ENCODE results near the gene HELLS. TPM values are rescaled to one million over a fixed set of nuclear protein-coding genes. Genes with fewer than 3 reads are reported as not detected.

Gene HELLS
- total RNA-seq, 4 donors from 2014 or later, result 3.1 to 11.8 (median 5.8) TPM

GRCh38 chr10:94607111-94607510, 61.5 kb downstream of the HELLS start:
- Histone ChIP-seq H3K27ac (no peak overlapping the region), H3K27me3 (no peaks in the 10 kb centered on the region), H3K4me3 (no peak overlapping the region), H3K4me1 (no peaks in the 10 kb centered on the region), H3K9me3 (no peaks in the 10 kb centered on the region), H3K36me3 (no peaks in the 10 kb centered on the region)
- no peak for TF ChIP-seq CTCF (IDR thresholded peaks at IDR 0.05)
- no peak for TF ChIP-seq EP300 (IDR thresholded peaks at IDR 0.05)
- TF ChIP-seq POLR2A (IDR thresholded peaks at IDR 0.05), result no peak
- WGBS, 2 donors, result 88 to 92% methylated on average over 1 of the region's 1 CpG
- DNase-seq (ENCODE audit: low spot score in 2 of 2), result no peak

- TF ChIP-seq POLR2A (IDR thresholded peaks at IDR 0.05) (no peak), EP300 (IDR thresholded peaks at IDR 0.05) (no peak), CTCF (IDR thresholded peaks at IDR 0.05) (no peak)
- Histone ChIP-seq H3K27me3 (no peaks in the 10 kb centered on the region), H3K9me3 (no peaks in the 10 kb centered on the region), H3K4me3 (no peak overlapping the region), H3K36me3 (no peaks in the 10 kb centered on the region), H3K27ac (no peak overlapping the region), H3K4me1 (no peaks in the 10 kb centered on the region)
- 68 to 77% methylated on average over 4 of the region's 4 CpGs for WGBS, 2 donors
- no peak for DNase-seq (ENCODE audit: low spot score in 2 of 2)
Measured at GRCh38 chr10:94608559-94608958, 63.0 kb downstream of the HELLS start.

GRCh38 chr10:94614558-94614957, 69.0 kb downstream of the HELLS start:
- Histone ChIP-seq H3K27ac (no peak overlapping the region), H3K9me3 (peaks cover 0 to 4% (median 0%) of the 10 kb centered on the region in 4 donors), H3K36me3 (no peaks in the 10 kb centered on the region), H3K27me3 (no peaks in the 10 kb centered on the region), H3K4me3 (no peak overlapping the region), H3K4me1 (no peaks in the 10 kb centered on the region)
- no peak for DNase-seq (ENCODE audit: low spot score in 2 of 2)
- WGBS, 2 donors, result 83 to 84% methylated on average over 2 of the region's 2 CpGs
- TF ChIP-seq CTCF (IDR thresholded peaks at IDR 0.05), result no peak
- no peak for TF ChIP-seq EP300 (IDR thresholded peaks at IDR 0.05)
- no peak for TF ChIP-seq POLR2A (IDR thresholded peaks at IDR 0.05)

GRCh38 chr10:94617389-94617944, 71.9 kb downstream of the HELLS start:
- no peaks in the 10 kb centered on the region for H3K27me3 ChIP-seq
- TF ChIP-seq POLR2A (IDR thresholded peaks at IDR 0.05) (no peak), CTCF (IDR thresholded peaks at IDR 0.05) (no peak), EP300 (IDR thresholded peaks at IDR 0.05) (no peak)
- H3K27ac ChIP-seq, result no peak overlapping the region
- peaks cover 0 to 4% (median 0%) of the 10 kb centered on the region in 4 donors for H3K9me3 ChIP-seq
- no peak overlapping the region for H3K4me3 ChIP-seq
- H3K36me3 ChIP-seq, result no peaks in the 10 kb centered on the region
- 57 to 66% methylated on average over 5 of the region's 5 CpGs for WGBS, 2 donors
- no peak for DNase-seq (ENCODE audit: low spot score in 2 of 2)
- no peaks in the 10 kb centered on the region for H3K4me1 ChIP-seq

GRCh38 chr10:94622666-94623205, 77.1 kb downstream of the HELLS start:
- 51 to 63% methylated on average over 1 of the region's 1 CpG for WGBS, 2 donors
- Histone ChIP-seq H3K36me3 (no peaks in the 10 kb centered on the region), H3K27me3 (no peaks in the 10 kb centered on the region), H3K4me1 (no peaks in the 10 kb centered on the region), H3K9me3 (peaks cover 0 to 5% (median 0%) of the 10 kb centered on the region in 4 donors), H3K4me3 (no peak overlapping the region), H3K27ac (no peak overlapping the region)
- TF ChIP-seq EP300 (IDR thresholded peaks at IDR 0.05) (no peak), POLR2A (IDR thresholded peaks at IDR 0.05) (no peak), CTCF (IDR thresholded peaks at IDR 0.05) (no peak)
- no peak for DNase-seq (ENCODE audit: low spot score in 2 of 2)

All from tibial nerve (tissue), 4 donors.